RWPE2 (cell line): ENCODE measurements around the gene PCSK6.

Experiments
- ATAC-seq: fragments of 200-7000 bp; cut with Tn5 transposase; 3 replicates; pipeline ENCODE4 v1.9.1; 2021; ENCODE audit warnings: low read depth
- DNase-seq: peaks from one replicate; pipeline ENCODE4 v3.0.0-alpha.2; 2020; ENCODE audit warnings: low spot score
- H3K27ac ChIP-seq: fragments of 450-650 bp; 2 replicates; pipeline ENCODE4 v1.5.1; 2017; ENCODE audit warnings: mild to moderate bottlenecking; ENCODE audit not compliant: poor library complexity, severe bottlenecking
- H3K27me3 ChIP-seq: fragments of 250-450 bp; sonication (Bioruptor Pico); 2 replicates; pipeline ENCODE4 v1.5.1; 2021; ENCODE audit warnings: mild to moderate bottlenecking, moderate library complexity; ENCODE audit not compliant: insufficient read depth, poor library complexity, severe bottlenecking
- H3K36me3 ChIP-seq: fragments of 250-450 bp; sonication (Bioruptor Pico); 2 replicates; pipeline ENCODE4 v1.5.1; 2020; ENCODE audit warnings: low read depth, mild to moderate bottlenecking, moderate library complexity
- H3K4me1 ChIP-seq: fragments of 250-450 bp; sonication (Bioruptor Pico); 2 replicates; pipeline ENCODE4 v1.5.1; 2021; ENCODE audit warnings: mild to moderate bottlenecking, moderate library complexity; ENCODE audit not compliant: insufficient read depth, poor library complexity, severe bottlenecking
- H3K4me3 ChIP-seq: fragments of 250-450 bp; sonication (Bioruptor Pico); 2 replicates; pipeline ENCODE4 v1.5.1; 2021; ENCODE audit warnings: mild to moderate bottlenecking, moderate library complexity; ENCODE audit not compliant: severe bottlenecking
- H3K9me3 ChIP-seq: fragments of 250-450 bp; sonication (Bioruptor Pico); 2 replicates; pipeline ENCODE4 v1.5.1; 2021; ENCODE audit warnings: mild to moderate bottlenecking, moderate library complexity; ENCODE audit not compliant: severe bottlenecking
- TF ChIP-seq, protein P1 (sequence below): fragments of 450-650 bp; IDR thresholded peaks from one replicate; pipeline ENCODE4 v1.5.1; 2017; ENCODE audit warnings: mild to moderate bottlenecking, moderate library complexity; ENCODE audit not compliant: poor library complexity, severe bottlenecking

The PCSK6 gene

DNA sequence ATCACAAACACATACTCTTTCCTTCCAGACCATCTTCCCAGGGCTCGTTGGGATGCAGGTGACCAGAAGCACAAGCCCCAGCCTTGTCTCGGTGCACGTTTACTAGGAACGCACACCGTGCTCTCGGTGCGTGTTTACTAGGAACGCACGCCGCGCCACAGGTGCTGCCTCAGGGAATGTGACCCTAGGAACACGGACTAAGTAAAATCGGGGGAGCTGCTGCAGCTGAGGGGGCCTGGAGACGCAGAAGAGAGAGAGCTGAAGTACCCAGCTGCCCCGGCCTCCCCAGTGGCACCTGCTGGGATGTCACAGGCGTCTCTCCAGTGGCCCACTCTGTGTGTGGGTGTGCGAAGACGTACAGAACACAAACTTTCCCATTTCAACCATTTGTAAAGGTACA, 103.5 kb downstream of the PCSK6 start:
- DNase-seq: peak; percentile 59
- TF ChIP-seq, protein P1, sequence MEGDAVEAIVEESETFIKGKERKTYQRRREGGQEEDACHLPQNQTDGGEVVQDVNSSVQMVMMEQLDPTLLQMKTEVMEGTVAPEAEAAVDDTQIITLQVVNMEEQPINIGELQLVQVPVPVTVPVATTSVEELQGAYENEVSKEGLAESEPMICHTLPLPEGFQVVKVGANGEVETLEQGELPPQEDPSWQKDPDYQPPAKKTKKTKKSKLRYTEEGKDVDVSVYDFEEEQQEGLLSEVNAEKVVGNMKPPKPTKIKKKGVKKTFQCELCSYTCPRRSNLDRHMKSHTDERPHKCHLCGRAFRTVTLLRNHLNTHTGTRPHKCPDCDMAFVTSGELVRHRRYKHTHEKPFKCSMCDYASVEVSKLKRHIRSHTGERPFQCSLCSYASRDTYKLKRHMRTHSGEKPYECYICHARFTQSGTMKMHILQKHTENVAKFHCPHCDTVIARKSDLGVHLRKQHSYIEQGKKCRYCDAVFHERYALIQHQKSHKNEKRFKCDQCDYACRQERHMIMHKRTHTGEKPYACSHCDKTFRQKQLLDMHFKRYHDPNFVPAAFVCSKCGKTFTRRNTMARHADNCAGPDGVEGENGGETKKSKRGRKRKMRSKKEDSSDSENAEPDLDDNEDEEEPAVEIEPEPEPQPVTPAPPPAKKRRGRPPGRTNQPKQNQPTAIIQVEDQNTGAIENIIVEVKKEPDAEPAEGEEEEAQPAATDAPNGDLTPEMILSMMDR: no peak
- Histone ChIP-seq H3K36me3 (no peaks in the 10 kb centered on the region), H3K9me3 (no peaks in the 10 kb centered on the region), H3K27ac (no peak overlapping the region), H3K4me3 (no peak overlapping the region), H3K4me1 (no peaks in the 10 kb centered on the region), H3K27me3 (no peaks in the 10 kb centered on the region)
- no peak for ATAC-seq

DNA sequence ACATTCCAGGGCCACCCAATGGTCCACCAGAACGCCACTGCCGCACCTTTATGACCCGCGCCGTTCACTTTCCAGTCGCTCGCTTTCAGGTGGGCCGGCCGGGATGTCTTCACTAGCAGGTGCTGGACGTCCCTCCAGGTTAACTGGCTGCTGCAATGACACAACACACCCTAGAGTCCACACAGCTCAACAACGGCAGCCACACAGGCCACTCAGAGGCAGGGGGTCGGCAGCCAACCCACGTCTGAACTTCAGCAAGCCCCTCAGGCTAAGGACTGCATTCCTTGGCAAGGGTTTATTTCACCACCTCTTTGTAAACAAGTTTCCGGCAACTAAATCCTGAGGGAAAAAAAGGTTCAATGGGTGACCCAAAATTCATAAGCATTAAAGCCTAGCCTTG, 105.2 kb downstream of the PCSK6 start:
- H3K9me3 ChIP-seq: no peaks in the 10 kb centered on the region
- no peak overlapping the region for H3K4me3 ChIP-seq
- no peaks in the 10 kb centered on the region for H3K27me3 ChIP-seq
- peak; percentile 67 for DNase-seq
- TF ChIP-seq, protein P1: no peak
- no peak overlapping the region for H3K27ac ChIP-seq
- H3K4me1 ChIP-seq: no peaks in the 10 kb centered on the region
- no peaks in the 10 kb centered on the region for H3K36me3 ChIP-seq
- no peak for ATAC-seq

DNA sequence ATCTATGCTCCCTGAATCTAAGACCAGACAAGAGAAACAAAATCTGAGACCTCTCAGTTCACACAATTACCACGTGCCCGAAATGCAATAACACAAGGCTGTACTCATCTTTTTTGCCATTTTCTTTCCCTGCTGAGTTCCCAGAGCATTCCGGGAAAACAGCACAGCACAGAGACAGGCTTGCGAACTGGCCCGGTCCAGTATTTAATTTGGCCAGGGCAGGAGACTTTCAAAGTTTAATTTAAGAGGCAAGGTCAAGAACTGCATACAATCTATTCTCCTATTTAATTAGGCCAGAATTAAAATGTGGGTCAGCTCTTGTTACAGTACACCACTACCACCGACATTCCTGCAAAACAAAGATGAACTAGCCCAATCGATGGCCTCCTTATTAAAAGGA, 107.0 kb downstream of the PCSK6 start:
- no peaks in the 10 kb centered on the region for H3K9me3 ChIP-seq
- no peak for ATAC-seq
- TF ChIP-seq, protein P1: no peak
- H3K27me3 ChIP-seq: no peaks in the 10 kb centered on the region
- no peaks in the 10 kb centered on the region for H3K4me1 ChIP-seq
- no peaks in the 10 kb centered on the region for H3K36me3 ChIP-seq
- H3K27ac ChIP-seq: no peak overlapping the region
- H3K4me3 ChIP-seq: no peak overlapping the region
- DNase-seq: no peak

DNA sequence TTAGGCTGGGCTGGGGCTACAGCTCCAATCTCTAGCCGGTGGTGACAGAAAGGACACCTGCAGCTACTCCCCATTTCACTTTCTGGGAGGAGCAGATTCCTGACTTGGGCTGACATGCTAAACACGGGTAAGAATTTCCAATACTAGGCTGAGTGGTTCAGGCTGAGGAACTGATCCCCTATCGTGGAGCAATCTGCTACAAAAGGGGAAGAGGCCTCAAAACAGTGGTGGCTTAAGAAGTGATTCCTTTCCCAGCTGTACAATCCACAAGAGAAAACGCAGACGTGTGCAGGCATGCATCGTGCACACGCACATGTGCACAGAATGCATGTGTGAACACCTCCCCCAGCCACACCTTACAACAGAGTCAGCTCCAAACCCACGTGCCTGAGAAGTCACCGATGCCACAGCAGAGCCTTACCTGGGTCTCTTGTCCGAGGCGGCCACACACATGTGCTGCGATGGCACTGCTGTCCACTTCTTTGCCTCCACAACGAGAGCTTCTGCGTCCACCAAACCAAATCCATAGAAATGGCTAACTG, 107.8 kb downstream of the PCSK6 start:
- H3K9me3 ChIP-seq: no peaks in the 10 kb centered on the region
- H3K4me3 ChIP-seq: no peak overlapping the region
- H3K4me1 ChIP-seq: no peaks in the 10 kb centered on the region
- DNase-seq (peak; percentile 36), ATAC-seq (0 out of 3 replicates have a peak, but pooled peaks have one; percentile 22)
- H3K27me3 ChIP-seq: no peaks in the 10 kb centered on the region
- TF ChIP-seq, protein P1: no peak
- H3K27ac ChIP-seq: no peak overlapping the region
- no peaks in the 10 kb centered on the region for H3K36me3 ChIP-seq

DNA sequence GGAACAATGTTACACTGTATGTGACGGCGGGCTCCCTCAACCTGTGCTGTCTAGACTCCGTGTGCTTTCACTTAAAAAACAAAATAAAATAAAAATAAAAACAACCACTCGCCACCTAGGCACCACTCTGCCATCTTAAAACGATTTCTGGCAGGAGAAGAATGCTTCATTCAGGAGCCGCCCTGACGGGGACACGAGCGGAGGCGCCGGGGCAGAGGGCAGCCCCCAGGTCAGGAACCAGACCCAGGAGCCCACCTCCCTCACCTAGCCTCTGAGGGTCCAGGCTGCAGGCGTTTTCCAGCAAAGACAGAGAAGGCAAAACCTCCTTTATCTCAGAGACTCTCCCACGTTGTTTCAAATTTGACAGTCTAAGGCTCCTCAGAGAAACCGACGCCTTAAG, 109.4 kb downstream of the PCSK6 start:
- Histone ChIP-seq H3K4me3 (no peak overlapping the region), H3K36me3 (no peaks in the 10 kb centered on the region), H3K4me1 (no peaks in the 10 kb centered on the region), H3K9me3 (no peaks in the 10 kb centered on the region), H3K27me3 (no peaks in the 10 kb centered on the region), H3K27ac (no peak overlapping the region)
- TF ChIP-seq, protein P1: no peak
- ATAC-seq: no peak
- DNase-seq: peak; percentile 63
